HepG2 (cell line): ENCODE data around the gene ARHGEF3. TPM values are rescaled to one million over a fixed set of nuclear protein-coding genes. Genes with fewer than 3 reads are reported as not detected.

Experiments
- KAT8 ChIP-seq: IDR thresholded peaks from 2 replicates; pipeline ENCODE4 v1.6.1; 2016; ENCODE audit warnings: missing genetic modification reagents, missing compliant biosample characterization
- KLF13 ChIP-seq: sonication (generic); formaldehyde crosslinking; IDR thresholded peaks from 2 replicates; pipeline ENCODE4 v1.4.0; 2020; ENCODE audit warnings: mild to moderate bottlenecking, missing genetic modification reagents
- MZF1 ChIP-seq: sonication (generic); formaldehyde crosslinking; IDR thresholded peaks from 2 replicates; pipeline ENCODE4 v1.8.1; 2023; ENCODE audit warnings: mild to moderate bottlenecking, missing genetic modification reagents, borderline replicate concordance
- SNAPC2 ChIP-seq: sonication (generic); formaldehyde crosslinking; IDR thresholded peaks from 2 replicates; pipeline ENCODE4 v1.8.1; 2022; ENCODE audit warnings: mild to moderate bottlenecking, missing genetic modification reagents
- XRCC5 ChIP-seq: fragments of 200-400 bp; formaldehyde crosslinking; optimal IDR thresholded peaks from 2 replicates; pipeline ENCODE3; 2017; ENCODE audit warnings: mild to moderate bottlenecking, low read length
- ZMYM4 ChIP-seq: sonication (generic); formaldehyde crosslinking; IDR thresholded peaks from 2 replicates; pipeline ENCODE4 v1.8.1; 2023; ENCODE audit warnings: mild to moderate bottlenecking, missing genetic modification reagents
- ZNF282 ChIP-seq: fragments of 450-650 bp; IDR thresholded peaks from 2 replicates; pipeline ENCODE4 v1.6.1; 2018; ENCODE audit not compliant: partially characterized antibody
- ZNF335 ChIP-seq: sonication (generic); formaldehyde crosslinking; IDR thresholded peaks from 2 replicates; pipeline ENCODE4 v1.4.0; 2020; ENCODE audit warnings: missing genetic modification reagents
- ZNF382 ChIP-seq: sonication (generic); formaldehyde crosslinking; IDR thresholded peaks from 2 replicates; pipeline ENCODE4 v1.5.0; 2020; ENCODE audit warnings: missing genetic modification reagents, mild to moderate bottlenecking, borderline replicate concordance
- ZNF430 ChIP-seq: sonication (generic); formaldehyde crosslinking; IDR thresholded peaks from 2 replicates; pipeline ENCODE4 v1.9.0; 2021; ENCODE audit warnings: mild to moderate bottlenecking, missing genetic modification reagents
- ZNF451 ChIP-seq: sonication (generic); formaldehyde crosslinking; IDR thresholded peaks from 2 replicates; pipeline ENCODE4 v1.5.0; 2020; ENCODE audit warnings: mild to moderate bottlenecking, missing genetic modification reagents
- ZNF484 ChIP-seq: sonication (generic); formaldehyde crosslinking; IDR thresholded peaks from 2 replicates; pipeline ENCODE4 v1.5.1; 2020; ENCODE audit warnings: mild to moderate bottlenecking, low read depth, missing genetic modification reagents, borderline replicate concordance
- ZNF766 ChIP-seq: sonication (generic); formaldehyde crosslinking; IDR thresholded peaks from 2 replicates; pipeline ENCODE4 v1.5.0; 2020; ENCODE audit warnings: missing genetic modification reagents, borderline replicate concordance
- ZNF768 ChIP-seq: sonication (generic); formaldehyde crosslinking; IDR thresholded peaks from 2 replicates; pipeline ENCODE4 v1.4.0; 2020; ENCODE audit warnings: missing genetic modification reagents
- ZNF839 ChIP-seq: sonication (generic); formaldehyde crosslinking; IDR thresholded peaks from 2 replicates; pipeline ENCODE4 v1.4.0; 2020; ENCODE audit warnings: missing genetic modification reagents, mild to moderate bottlenecking, borderline replicate concordance
- polyA plus RNA-seq, 8 experiments: library from polyadenylated mRNA; depleted of rRNA in 3 of 8; stranded (reverse) in 7 of 8; unstranded in 1 of 8; fragments of >200 nt; fragmentation: Illumina TruSeq in 4 of 8; extraction: Trizol in 4 of 8; gene quantifications; 2 replicates each; pipeline versions ENCODE4 v1.2.1 to v1.2.3, GENCODE V29; 2011 to 2016; ENCODE audit warnings: low read depth in 4 of 8, missing spikeins in 1 of 8, mixed read lengths in 1 of 8; ENCODE audit not compliant: insufficient read depth in 1 of 8
- total RNA-seq, 5 experiments: library from RNA; depleted of rRNA; stranded (reverse); fragments of >200 nt; fragmentation: Illumina TruSeq; extraction: Trizol; gene quantifications; 2 replicates each; pipeline ENCODE4 v1.2.3, GENCODE V29; 2016; ENCODE audit warnings: low read depth in 1 of 5
- TF ChIP-seq, protein P1 (sequence below): sonication (generic); formaldehyde crosslinking; IDR thresholded peaks from 2 replicates; pipeline ENCODE4 v1.5.0; 2020; ENCODE audit warnings: mild to moderate bottlenecking, missing genetic modification reagents, borderline replicate concordance
- TF ChIP-seq, protein P2 (sequence below): sonication (generic); formaldehyde crosslinking; IDR thresholded peaks from 2 replicates; pipeline ENCODE4 v1.4.0; 2020; ENCODE audit warnings: missing genetic modification reagents, borderline replicate concordance
- TF ChIP-seq, protein P3 (sequence below): sonication (generic); formaldehyde crosslinking; IDR thresholded peaks from 2 replicates; pipeline ENCODE4 v1.5.1; 2020; ENCODE audit warnings: missing genetic modification reagents, mild to moderate bottlenecking, borderline replicate concordance
- TF ChIP-seq, protein P4 (sequence below): sonication (generic); formaldehyde crosslinking; IDR thresholded peaks from 2 replicates; pipeline ENCODE4 v1.4.0; 2020; ENCODE audit warnings: mild to moderate bottlenecking, low read depth, missing genetic modification reagents

ARHGEF3 gene
- total and polyA plus RNA-seq, 2 of the 13 experiments (the other 11 are each of a cell fraction or from before 2014, with no cell fraction given): 14.8 to 23.1 TPM

DNA sequence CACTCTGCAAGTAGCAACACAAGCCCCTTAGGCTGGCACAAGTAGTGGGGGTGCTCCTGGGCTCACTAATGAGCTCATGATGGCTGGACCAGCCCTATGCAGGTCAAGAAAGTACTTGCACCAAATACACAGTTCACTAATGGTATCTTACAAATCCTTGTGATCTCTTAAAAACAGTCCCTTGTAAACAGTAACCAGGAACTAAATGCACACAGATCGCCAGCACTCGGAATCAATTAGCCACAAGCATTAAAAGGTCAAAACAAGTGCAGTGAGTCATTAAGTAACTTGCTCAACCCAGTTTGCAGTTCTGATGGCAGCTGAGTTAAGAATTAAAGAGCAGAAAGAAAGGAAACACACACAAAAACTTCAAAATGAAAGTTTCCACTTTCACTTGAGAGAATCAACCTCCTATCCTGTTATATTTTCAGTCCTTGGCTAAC, 43.2 kb downstream of the ARHGEF3 start (continued):
- TF ChIP-seq, protein P1, sequence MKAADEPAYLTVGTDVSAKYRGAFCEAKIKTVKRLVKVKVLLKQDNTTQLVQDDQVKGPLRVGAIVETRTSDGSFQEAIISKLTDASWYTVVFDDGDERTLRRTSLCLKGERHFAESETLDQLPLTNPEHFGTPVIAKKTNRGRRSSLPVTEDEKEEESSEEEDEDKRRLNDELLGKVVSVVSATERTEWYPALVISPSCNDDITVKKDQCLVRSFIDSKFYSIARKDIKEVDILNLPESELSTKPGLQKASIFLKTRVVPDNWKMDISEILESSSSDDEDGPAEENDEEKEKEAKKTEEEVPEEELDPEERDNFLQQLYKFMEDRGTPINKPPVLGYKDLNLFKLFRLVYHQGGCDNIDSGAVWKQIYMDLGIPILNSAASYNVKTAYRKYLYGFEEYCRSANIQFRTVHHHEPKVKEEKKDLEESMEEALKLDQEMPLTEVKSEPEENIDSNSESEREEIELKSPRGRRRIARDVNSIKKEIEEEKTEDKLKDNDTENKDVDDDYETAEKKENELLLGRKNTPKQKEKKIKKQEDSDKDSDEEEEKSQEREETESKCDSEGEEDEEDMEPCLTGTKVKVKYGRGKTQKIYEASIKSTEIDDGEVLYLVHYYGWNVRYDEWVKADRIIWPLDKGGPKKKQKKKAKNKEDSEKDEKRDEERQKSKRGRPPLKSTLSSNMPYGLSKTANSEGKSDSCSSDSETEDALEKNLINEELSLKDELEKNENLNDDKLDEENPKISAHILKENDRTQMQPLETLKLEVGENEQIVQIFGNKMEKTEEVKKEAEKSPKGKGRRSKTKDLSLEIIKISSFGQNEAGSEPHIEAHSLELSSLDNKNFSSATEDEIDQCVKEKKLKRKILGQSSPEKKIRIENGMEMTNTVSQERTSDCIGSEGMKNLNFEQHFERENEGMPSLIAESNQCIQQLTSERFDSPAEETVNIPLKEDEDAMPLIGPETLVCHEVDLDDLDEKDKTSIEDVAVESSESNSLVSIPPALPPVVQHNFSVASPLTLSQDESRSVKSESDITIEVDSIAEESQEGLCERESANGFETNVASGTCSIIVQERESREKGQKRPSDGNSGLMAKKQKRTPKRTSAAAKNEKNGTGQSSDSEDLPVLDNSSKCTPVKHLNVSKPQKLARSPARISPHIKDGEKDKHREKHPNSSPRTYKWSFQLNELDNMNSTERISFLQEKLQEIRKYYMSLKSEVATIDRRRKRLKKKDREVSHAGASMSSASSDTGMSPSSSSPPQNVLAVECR (CRISPR knock-in tag): no peak
- TF ChIP-seq ZNF430 (CRISPR knock-in tag) (no peak), ZNF839 (CRISPR knock-in tag) (no peak), ZNF768 (CRISPR knock-in tag) (no peak), ZNF335 (CRISPR knock-in tag) (no peak), XRCC5 (no peak), SNAPC2 (no peak), ZNF282 (no peak), KLF13 (CRISPR knock-in tag) (no peak), ZNF766 (CRISPR knock-in tag) (no peak), ZMYM4 (CRISPR knock-in tag) (no peak), MZF1 (CRISPR knock-in tag) (no peak), KAT8 (CRISPR knock-in tag) (0 out of 2 replicates have a peak, but pooled peaks have one; percentile 28), ZNF451 (no peak), ZNF382 (CRISPR knock-in tag) (no peak), ZNF484 (no peak)
- TF ChIP-seq, protein P2, sequence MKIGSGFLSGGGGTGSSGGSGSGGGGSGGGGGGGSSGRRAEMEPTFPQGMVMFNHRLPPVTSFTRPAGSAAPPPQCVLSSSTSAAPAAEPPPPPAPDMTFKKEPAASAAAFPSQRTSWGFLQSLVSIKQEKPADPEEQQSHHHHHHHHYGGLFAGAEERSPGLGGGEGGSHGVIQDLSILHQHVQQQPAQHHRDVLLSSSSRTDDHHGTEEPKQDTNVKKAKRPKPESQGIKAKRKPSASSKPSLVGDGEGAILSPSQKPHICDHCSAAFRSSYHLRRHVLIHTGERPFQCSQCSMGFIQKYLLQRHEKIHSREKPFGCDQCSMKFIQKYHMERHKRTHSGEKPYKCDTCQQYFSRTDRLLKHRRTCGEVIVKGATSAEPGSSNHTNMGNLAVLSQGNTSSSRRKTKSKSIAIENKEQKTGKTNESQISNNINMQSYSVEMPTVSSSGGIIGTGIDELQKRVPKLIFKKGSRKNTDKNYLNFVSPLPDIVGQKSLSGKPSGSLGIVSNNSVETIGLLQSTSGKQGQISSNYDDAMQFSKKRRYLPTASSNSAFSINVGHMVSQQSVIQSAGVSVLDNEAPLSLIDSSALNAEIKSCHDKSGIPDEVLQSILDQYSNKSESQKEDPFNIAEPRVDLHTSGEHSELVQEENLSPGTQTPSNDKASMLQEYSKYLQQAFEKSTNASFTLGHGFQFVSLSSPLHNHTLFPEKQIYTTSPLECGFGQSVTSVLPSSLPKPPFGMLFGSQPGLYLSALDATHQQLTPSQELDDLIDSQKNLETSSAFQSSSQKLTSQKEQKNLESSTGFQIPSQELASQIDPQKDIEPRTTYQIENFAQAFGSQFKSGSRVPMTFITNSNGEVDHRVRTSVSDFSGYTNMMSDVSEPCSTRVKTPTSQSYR (CRISPR knock-in tag): no peak
- TF ChIP-seq, protein P3, sequence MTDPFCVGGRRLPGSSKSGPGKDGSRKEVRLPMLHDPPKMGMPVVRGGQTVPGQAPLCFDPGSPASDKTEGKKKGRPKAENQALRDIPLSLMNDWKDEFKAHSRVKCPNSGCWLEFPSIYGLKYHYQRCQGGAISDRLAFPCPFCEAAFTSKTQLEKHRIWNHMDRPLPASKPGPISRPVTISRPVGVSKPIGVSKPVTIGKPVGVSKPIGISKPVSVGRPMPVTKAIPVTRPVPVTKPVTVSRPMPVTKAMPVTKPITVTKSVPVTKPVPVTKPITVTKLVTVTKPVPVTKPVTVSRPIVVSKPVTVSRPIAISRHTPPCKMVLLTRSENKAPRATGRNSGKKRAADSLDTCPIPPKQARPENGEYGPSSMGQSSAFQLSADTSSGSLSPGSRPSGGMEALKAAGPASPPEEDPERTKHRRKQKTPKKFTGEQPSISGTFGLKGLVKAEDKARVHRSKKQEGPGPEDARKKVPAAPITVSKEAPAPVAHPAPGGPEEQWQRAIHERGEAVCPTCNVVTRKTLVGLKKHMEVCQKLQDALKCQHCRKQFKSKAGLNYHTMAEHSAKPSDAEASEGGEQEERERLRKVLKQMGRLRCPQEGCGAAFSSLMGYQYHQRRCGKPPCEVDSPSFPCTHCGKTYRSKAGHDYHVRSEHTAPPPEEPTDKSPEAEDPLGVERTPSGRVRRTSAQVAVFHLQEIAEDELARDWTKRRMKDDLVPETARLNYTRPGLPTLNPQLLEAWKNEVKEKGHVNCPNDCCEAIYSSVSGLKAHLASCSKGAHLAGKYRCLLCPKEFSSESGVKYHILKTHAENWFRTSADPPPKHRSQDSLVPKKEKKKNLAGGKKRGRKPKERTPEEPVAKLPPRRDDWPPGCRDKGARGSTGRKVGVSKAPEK (CRISPR knock-in tag): no peak
- TF ChIP-seq, protein P4, sequence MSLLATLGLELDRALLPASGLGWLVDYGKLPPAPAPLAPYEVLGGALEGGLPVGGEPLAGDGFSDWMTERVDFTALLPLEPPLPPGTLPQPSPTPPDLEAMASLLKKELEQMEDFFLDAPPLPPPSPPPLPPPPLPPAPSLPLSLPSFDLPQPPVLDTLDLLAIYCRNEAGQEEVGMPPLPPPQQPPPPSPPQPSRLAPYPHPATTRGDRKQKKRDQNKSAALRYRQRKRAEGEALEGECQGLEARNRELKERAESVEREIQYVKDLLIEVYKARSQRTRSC: no peak
